ENCODE results near the gene MTHFD1L. TPM values are rescaled to one million over a fixed set of nuclear protein-coding genes. Genes with fewer than 3 reads are reported as not detected.
A peak's percentile ranks its signal among the peaks of the same experiment; 100 is the strongest.

The MTHFD1L gene
- total and polyA plus RNA-seq, 7 experiments from 2014 or later, result 5.7 to 57.8 (median 7.8) TPM

GRCh38 chr6:151096691-151097606 is 231.4 kb downstream of the MTHFD1L start:
- Mint-ChIP-seq H3K9me3 (peaks cover 0 to 6% (median 0%) of the 10 kb centered on the region in 11 donors), H3K36me3 (peaks cover 21 to 63% (median 33%) of the 10 kb centered on the region in 5 donors), H3K27me3 (no peaks in the 10 kb centered on the region), H3K27ac (no peak overlapping the region), H3K4me1 (peaks cover 0 to 6% (median 0%) of the 10 kb centered on the region in 7 donors), H3K4me3 (no peak overlapping the region)
- peaks cover 0 to 11% (median 0%) of the 10 kb centered on the region in 3 experiments for H3K36me3 ChIP-seq (ENCODE audit: control insufficient read depth in 2 of 3, insufficient read depth in 3 of 3, low read length in 3 of 3)
- no peak for ATAC-seq
- H3K9me3 ChIP-seq (ENCODE audit: control insufficient read depth in 2 of 3, low read length in 3 of 3), result no peaks in the 10 kb centered on the region
- no peak for DNase-seq
- no peaks in the 10 kb centered on the region for H3K27me3 ChIP-seq (ENCODE audit: control insufficient read depth in 2 of 2, insufficient read depth in 2 of 2, low read length in 2 of 2)
- H3K4me3 ChIP-seq (ENCODE audit: low read length), result no peak overlapping the region
- intact Hi-C loops (cut with micrococcal nuclease), result no loop called here
- CTCF ChIA-PET, result no interaction called here
- H3K27ac ChIP-seq (ENCODE audit: low read depth, low read length), result no peak overlapping the region
- no peaks in the 10 kb centered on the region for H3K4me1 ChIP-seq (ENCODE audit: control insufficient read depth in 2 of 2, insufficient read depth in 2 of 2, low read length in 2 of 2)
- POLR2A ChIA-PET, result no interaction called here

GRCh38 chr6:151098166-151098565 is 232.7 kb downstream of the MTHFD1L start:
- Mint-ChIP-seq H3K9me3 (peaks cover 0 to 6% (median 0%) of the 10 kb centered on the region in 11 donors), H3K36me3 (peaks cover 19 to 54% (median 30%) of the 10 kb centered on the region in 5 donors), H3K4me3 (no peak overlapping the region), H3K27ac (no peak overlapping the region), H3K27me3 (no peaks in the 10 kb centered on the region), H3K4me1 (peaks cover 0 to 6% (median 0%) of the 10 kb centered on the region in 7 donors)
- Histone ChIP-seq H3K4me1 (ENCODE audit: control insufficient read depth in 2 of 2, insufficient read depth in 2 of 2, low read length in 2 of 2) (no peaks in the 10 kb centered on the region), H3K36me3 (ENCODE audit: control insufficient read depth in 2 of 3, insufficient read depth in 3 of 3, low read length in 3 of 3) (no peaks in the 10 kb centered on the region), H3K9me3 (ENCODE audit: control insufficient read depth in 2 of 3, low read length in 3 of 3) (no peaks in the 10 kb centered on the region), H3K4me3 (ENCODE audit: low read length) (no peak overlapping the region), H3K27ac (ENCODE audit: low read depth, low read length) (no peak overlapping the region), H3K27me3 (ENCODE audit: control insufficient read depth in 2 of 2, insufficient read depth in 2 of 2, low read length in 2 of 2) (no peaks in the 10 kb centered on the region)
- POLR2A ChIA-PET, result no interaction called here
- CTCF ChIA-PET, result no interaction called here
- intact Hi-C loops (cut with micrococcal nuclease), result no loop called here
- DNase-seq (no peak), ATAC-seq (no peak)

GRCh38 chr6:151100326-151100725 is 234.8 kb downstream of the MTHFD1L start:
- ATAC-seq, result no peak
- Mint-ChIP-seq H3K27me3 (no peaks in the 10 kb centered on the region), H3K27ac (peak overlapping the region in 1 of 9 donors; percentile 25), H3K9me3 (peaks cover 0 to 3% (median 0%) of the 10 kb centered on the region in 11 donors), H3K36me3 (peaks cover 8 to 41% (median 17%) of the 10 kb centered on the region in 5 donors), H3K4me1 (peaks cover 0 to 6% (median 0%) of the 10 kb centered on the region in 7 donors), H3K4me3 (no peak overlapping the region)
- intact Hi-C loops (cut with micrococcal nuclease), result no loop called here
- no peaks in the 10 kb centered on the region for H3K4me1 ChIP-seq (ENCODE audit: control insufficient read depth in 2 of 2, insufficient read depth in 2 of 2, low read length in 2 of 2)
- no peaks in the 10 kb centered on the region for H3K9me3 ChIP-seq (ENCODE audit: control insufficient read depth in 2 of 3, low read length in 3 of 3)
- no peaks in the 10 kb centered on the region for H3K27me3 ChIP-seq (ENCODE audit: control insufficient read depth in 2 of 2, insufficient read depth in 2 of 2, low read length in 2 of 2)
- H3K36me3 ChIP-seq (ENCODE audit: control insufficient read depth in 2 of 3, insufficient read depth in 3 of 3, low read length in 3 of 3), result no peaks in the 10 kb centered on the region
- no peak for DNase-seq
- ChIA-PET CTCF (no interaction called here), POLR2A (no interaction called here)
- H3K4me3 ChIP-seq (ENCODE audit: low read length), result no peak overlapping the region
- H3K27ac ChIP-seq (ENCODE audit: low read depth, low read length), result no peak overlapping the region

GRCh38 chr6:151101161-151101815 is 235.8 kb downstream of the MTHFD1L start:
- intact Hi-C loops (cut with micrococcal nuclease), result no loop called here
- CTCF ChIA-PET, result no interaction called here

GRCh38 chr6:151101816-151102694 is 236.6 kb downstream of the MTHFD1L start:
- DNase-seq (no peak), ATAC-seq (no peak)
- Mint-ChIP-seq H3K9me3 (peaks cover 0 to 3% (median 0%) of the 10 kb centered on the region in 11 donors), H3K36me3 (peaks cover 4 to 32% (median 10%) of the 10 kb centered on the region in 5 donors), H3K27me3 (no peaks in the 10 kb centered on the region), H3K4me1 (peaks cover 0 to 6% (median 0%) of the 10 kb centered on the region in 7 donors), H3K27ac (no peak overlapping the region), H3K4me3 (no peak overlapping the region)
- Histone ChIP-seq H3K4me3 (ENCODE audit: low read length) (no peak overlapping the region), H3K27me3 (ENCODE audit: control insufficient read depth in 2 of 2, insufficient read depth in 2 of 2, low read length in 2 of 2) (no peaks in the 10 kb centered on the region), H3K36me3 (ENCODE audit: control insufficient read depth in 2 of 3, insufficient read depth in 3 of 3, low read length in 3 of 3) (no peaks in the 10 kb centered on the region), H3K27ac (ENCODE audit: low read depth, low read length) (no peak overlapping the region), H3K4me1 (ENCODE audit: control insufficient read depth in 2 of 2, insufficient read depth in 2 of 2, low read length in 2 of 2) (no peaks in the 10 kb centered on the region), H3K9me3 (ENCODE audit: control insufficient read depth in 2 of 3, low read length in 3 of 3) (no peaks in the 10 kb centered on the region)
- ChIA-PET CTCF (no interaction called here), POLR2A (no interaction called here)
- intact Hi-C loops (cut with micrococcal nuclease), result no loop called here

More at GRCh38 chr6:151101161-151101815, 235.8 kb downstream of the MTHFD1L start:
- Histone ChIP-seq H3K27ac (ENCODE audit: low read depth, low read length) (no peak overlapping the region), H3K36me3 (ENCODE audit: control insufficient read depth in 2 of 3, insufficient read depth in 3 of 3, low read length in 3 of 3) (no peaks in the 10 kb centered on the region), H3K9me3 (ENCODE audit: control insufficient read depth in 2 of 3, low read length in 3 of 3) (no peaks in the 10 kb centered on the region), H3K27me3 (ENCODE audit: control insufficient read depth in 2 of 2, insufficient read depth in 2 of 2, low read length in 2 of 2) (no peaks in the 10 kb centered on the region), H3K4me1 (ENCODE audit: control insufficient read depth in 2 of 2, insufficient read depth in 2 of 2, low read length in 2 of 2) (no peaks in the 10 kb centered on the region), H3K4me3 (ENCODE audit: low read length) (no peak overlapping the region)
- no peak overlapping the region for H3K27ac Mint-ChIP-seq
- ATAC-seq, result no peak
- H3K9me3 Mint-ChIP-seq, result peaks cover 0 to 3% (median 0%) of the 10 kb centered on the region in 11 donors
- H3K4me1 Mint-ChIP-seq, result peaks cover 0 to 6% (median 0%) of the 10 kb centered on the region in 7 donors
- H3K27me3 Mint-ChIP-seq, result no peaks in the 10 kb centered on the region
- no peak for DNase-seq
- POLR2A ChIA-PET, result no interaction called here
- no peak overlapping the region for H3K4me3 Mint-ChIP-seq
- H3K36me3 Mint-ChIP-seq, result peaks cover 8 to 38% (median 12%) of the 10 kb centered on the region in 5 donors

- H3K27me3 Mint-ChIP-seq, result peaks cover 0 to 4% (median 0%) of the 10 kb centered on the region in 5 donors
- Histone ChIP-seq H3K9me3 (ENCODE audit: control insufficient read depth in 2 of 3, low read length in 3 of 3) (no peaks in the 10 kb centered on the region), H3K36me3 (ENCODE audit: control insufficient read depth in 2 of 3, insufficient read depth in 3 of 3, low read length in 3 of 3) (no peaks in the 10 kb centered on the region), H3K4me3 (ENCODE audit: low read length) (no peak overlapping the region), H3K27me3 (ENCODE audit: control insufficient read depth in 2 of 2, insufficient read depth in 2 of 2, low read length in 2 of 2) (no peaks in the 10 kb centered on the region), H3K27ac (ENCODE audit: low read depth, low read length) (no peak overlapping the region), H3K4me1 (ENCODE audit: control insufficient read depth in 2 of 2, insufficient read depth in 2 of 2, low read length in 2 of 2) (no peaks in the 10 kb centered on the region)
- POLR2A ChIA-PET, result no interaction called here
- CTCF ChIA-PET, result no interaction called here
- no peak overlapping the region for H3K4me3 Mint-ChIP-seq
- peaks cover 4 to 27% (median 7%) of the 10 kb centered on the region in 5 donors for H3K36me3 Mint-ChIP-seq
- H3K27ac Mint-ChIP-seq, result no peak overlapping the region
- DNase-seq (no peak), ATAC-seq (no peak)
- peaks cover 0 to 3% (median 0%) of the 10 kb centered on the region in 11 donors for H3K9me3 Mint-ChIP-seq
- intact Hi-C loops (cut with micrococcal nuclease), result no loop called here
- no peaks in the 10 kb centered on the region for H3K4me1 Mint-ChIP-seq
Measured at GRCh38 chr6:151103266-151103665, 237.8 kb downstream of the MTHFD1L start.
